GM21367 (cell line): Measurements from ENCODE around the gene ICOS.
"Not testable (repeated sequence)": the region's sequence is repeated elsewhere in the genome, so short reads cannot be mapped to it uniquely, and the experiment has no call there.

ENCODE experiments used
- ATAC-seq: cut with Tn5 transposase; IDR thresholded peaks from one replicate; pipeline ENCODE4 v1.9.1; 2021; ENCODE audit not compliant: unreplicated experiment

ICOS gene

GRCh38 chr2:203916756-203917155 is 19.8 kb upstream of the ICOS start:
- ATAC-seq = no peak

GRCh38 chr2:203918264-203918663 is 18.3 kb upstream of the ICOS start:
- ATAC-seq = no peak

DNA sequence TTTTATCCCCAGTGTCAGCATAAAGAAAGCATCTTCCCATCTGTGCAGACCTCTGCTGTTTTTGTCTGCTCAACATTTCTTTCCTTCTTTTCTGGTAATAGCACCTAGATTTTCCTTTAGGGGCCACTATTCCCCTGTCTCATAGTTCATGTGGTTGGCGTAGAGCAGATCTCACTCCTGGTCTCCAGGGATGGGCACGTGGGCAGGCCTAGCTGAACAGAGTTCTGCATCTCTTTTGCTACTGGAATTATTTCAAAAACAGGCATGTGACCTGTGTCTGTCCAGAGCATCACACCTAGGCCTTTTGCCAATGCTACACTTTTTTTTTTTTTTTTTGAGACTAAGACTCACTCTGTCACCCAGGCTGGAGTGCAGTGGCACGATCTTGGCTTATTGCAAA is 17.7 kb upstream of the ICOS start:
- ATAC-seq = no peak

GRCh38 chr2:203925512-203926158 is 10.9 kb upstream of the ICOS start:
- ATAC-seq = no peak

DNA sequence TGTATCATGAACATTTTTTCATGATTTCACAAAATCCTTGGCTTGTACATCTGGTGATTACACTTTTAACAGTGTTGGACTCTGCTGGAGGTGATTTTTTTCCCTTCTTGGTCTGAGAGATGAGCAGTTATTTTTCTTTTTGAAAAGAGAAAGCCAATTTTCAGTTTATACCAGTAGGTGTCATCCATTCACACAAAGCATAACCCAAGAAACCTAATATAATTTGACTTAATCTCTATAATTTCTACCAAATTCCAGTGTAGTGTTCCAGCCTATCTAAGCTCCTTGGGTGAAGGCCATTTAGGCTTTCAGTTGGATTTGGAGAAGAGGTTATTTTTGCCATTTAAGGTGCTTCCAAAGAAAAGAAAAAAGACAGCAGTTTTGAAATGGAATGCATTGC is 7.7 kb upstream of the ICOS start:
- no peak for ATAC-seq

- not testable (repeated sequence) for ATAC-seq
These were observed 5.3 kb upstream of the ICOS start for GRCh38 chr2:203931262-203931661.

GRCh38 chr2:203934041-203934492 is 2.5 kb upstream of the ICOS start:
- no peak for ATAC-seq

GRCh38 chr2:203934711-203935438 is 1.7 kb upstream of the ICOS start:
- ATAC-seq = no peak

- ATAC-seq = no peak
These were observed 995 bp upstream of the ICOS start for GRCh38 chr2:203935568-203935967.

GRCh38 chr2:203936949-203937348 is 386 bp downstream of the ICOS start:
- no peak for ATAC-seq

DNA sequence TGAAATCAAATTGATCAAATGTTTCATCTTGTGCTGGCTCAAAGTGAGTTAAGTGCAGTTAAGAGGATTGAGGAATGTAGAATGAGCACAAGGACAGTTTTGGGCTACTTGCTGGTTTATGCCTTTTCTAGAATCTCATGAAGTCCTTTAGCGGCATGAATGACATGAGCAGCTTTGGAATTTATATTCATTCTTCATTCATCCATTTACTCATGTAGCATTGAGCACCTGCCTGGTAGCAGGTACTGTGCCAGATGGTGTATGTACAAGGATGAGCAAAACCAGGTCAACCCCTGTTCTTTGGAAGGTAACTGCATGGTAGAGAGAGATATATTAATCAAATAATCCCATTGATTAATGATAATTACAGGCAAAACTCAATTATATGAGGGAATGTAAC is 1.2 kb downstream of the ICOS start:
- no peak for ATAC-seq

DNA sequence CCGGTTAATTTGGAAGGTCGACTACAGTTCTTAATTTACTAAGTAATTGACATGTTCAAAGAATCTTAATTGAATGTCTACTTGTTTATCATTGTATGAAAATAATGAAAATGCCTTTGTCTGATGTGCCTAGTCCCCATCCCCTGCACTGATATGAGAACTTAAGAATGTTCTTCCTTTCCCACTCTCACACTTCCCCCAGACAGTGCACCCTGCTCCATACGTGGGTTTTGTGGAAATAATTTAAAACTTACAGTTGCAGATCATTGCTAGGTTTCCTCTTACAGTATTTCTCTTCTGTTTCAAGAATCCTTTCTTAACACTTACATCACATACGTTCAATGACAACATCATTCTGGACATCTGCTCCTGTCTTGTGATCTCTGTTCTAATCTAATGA is 3.5 kb downstream of the ICOS start:
- no peak for ATAC-seq

GRCh38 chr2:203943493-203944382 is 7.2 kb downstream of the ICOS start:
- not testable (repeated sequence) for ATAC-seq

DNA sequence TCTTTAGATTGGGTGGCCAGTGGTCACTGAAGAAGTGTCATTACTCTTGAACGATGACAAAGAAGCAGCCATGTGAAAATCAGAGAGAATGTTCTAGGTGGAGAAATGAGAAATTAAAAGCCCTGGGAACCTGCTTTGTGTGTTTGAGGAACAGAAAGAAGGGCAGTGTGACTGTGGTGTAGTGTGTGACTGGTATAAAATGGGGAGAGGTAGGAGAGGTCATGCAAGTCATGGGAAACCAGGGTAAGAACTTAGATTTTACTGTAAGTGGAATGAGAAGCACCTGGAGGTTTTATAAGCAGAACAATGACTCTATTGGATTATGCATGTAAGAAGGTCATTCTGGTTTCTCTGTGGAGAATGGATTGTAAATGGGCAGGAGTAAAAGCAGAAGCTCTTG is 12.2 kb downstream of the ICOS start:
- ATAC-seq = no peak

DNA sequence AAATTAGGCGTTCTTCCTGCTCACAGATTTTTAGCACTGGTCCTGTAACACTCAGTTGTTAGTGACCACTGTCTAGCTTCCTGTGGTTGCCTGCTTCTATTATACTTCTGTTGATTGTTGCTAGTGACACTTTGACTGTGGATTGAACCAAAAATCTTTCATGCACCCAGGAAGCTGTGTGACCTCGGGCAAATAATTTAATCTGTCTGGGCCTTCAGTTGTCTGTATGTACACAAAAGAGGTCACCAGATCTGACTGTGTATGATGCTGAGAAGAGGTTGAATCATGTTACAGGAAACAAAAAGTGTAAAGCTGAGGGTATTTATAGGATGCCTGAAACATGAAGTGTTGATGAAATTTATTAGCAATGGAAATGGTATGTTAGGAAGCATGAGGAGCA is 12.7 kb downstream of the ICOS start:
- no peak for ATAC-seq

- ATAC-seq = no peak
These were observed 14.9 kb downstream of the ICOS start for GRCh38 chr2:203951366-203951902.

DNA sequence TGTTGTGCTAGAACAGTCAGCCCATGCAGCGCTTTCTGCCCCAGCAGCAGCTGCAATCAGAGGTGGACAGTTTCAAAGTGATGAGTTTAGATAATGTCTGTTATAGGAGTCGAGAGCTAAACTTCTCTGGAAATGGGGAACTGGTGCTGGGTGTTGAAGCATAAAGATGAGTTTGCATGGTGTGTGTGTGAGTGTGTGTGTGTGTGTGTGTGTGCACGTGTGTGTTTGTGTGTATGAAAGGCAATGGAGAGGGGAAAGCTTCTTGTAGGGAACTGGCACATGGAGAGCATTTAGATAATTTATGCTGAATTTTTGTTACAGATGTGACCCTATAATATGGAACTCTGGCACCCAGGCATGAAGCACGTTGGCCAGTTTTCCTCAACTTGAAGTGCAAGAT is 22.7 kb downstream of the ICOS start:
- ATAC-seq = no peak

DNA sequence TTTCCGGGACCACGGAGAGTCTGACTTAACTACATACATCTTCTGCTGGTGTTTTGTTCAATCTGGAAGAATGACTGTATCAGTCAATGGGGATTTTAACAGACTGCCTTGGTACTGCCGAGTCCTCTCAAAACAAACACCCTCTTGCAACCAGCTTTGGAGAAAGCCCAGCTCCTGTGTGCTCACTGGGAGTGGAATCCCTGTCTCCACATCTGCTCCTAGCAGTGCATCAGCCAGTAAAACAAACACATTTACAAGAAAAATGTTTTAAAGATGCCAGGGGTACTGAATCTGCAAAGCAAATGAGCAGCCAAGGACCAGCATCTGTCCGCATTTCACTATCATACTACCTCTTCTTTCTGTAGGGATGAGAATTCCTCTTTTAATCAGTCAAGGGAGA is 23.1 kb downstream of the ICOS start:
- no peak for ATAC-seq

GRCh38 chr2:203960811-203961210 is 24.2 kb downstream of the ICOS start:
- ATAC-seq = no peak

DNA sequence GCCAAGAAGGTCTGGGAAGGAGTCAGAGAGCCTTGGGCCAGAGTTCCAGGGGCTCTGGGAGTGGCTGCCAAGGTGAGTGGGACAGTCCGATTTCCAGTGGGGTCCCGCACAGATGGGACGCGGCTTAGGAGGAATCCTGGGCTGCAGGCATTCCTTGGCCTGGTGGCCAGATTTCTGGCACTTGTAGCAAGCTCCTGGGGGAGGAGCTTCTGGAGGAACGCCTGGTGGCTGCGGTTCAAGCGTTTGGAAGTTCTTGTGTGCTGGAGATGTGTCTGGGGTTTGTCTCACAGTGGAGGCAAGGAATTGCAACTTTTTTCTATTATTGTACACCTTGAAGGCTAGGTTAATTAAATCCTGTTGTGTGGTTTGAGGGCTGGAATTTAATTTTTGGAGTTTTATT is 28.6 kb downstream of the ICOS start:
- not testable (repeated sequence) for ATAC-seq

DNA sequence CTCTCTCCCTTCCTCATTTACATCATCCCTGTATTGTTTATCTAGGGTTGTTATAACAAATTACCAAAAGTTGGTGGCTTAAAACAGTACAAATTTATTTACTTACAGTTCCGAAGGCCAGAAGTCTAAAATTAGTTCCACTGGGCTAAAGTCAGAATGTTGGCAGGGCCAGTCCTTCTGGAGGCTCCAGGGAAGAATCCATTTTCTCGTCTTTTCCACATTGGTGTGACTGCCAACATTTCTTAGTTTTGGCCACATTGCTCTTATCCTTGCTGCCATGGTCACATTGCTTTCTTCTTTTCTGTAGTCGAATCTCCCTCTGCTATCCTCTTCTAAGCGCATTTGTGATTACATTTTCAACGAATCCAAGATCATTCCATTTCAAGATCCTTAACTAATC is 34.7 kb downstream of the ICOS start:
- no peak for ATAC-seq
